Fibroblast of the aortic adventitia (primary cell): Measurements from ENCODE around the gene GREB1. TPM values are rescaled to one million over a fixed set of nuclear protein-coding genes. Genes with fewer than 3 reads are reported as not detected.

Experiments used
- DNase-seq: peaks from one replicate; pipeline ENCODE4 v3.0.0-alpha.2; 2010; ENCODE audit warnings: low read depth
- H3K4me3 ChIP-seq: 2 replicates; pipeline ENCODE4 v1.5.1; 2011; ENCODE audit warnings: low read depth, mild to moderate bottlenecking, control low read depth, low read length, moderate library complexity
- total RNA-seq: library from RNA; depleted of rRNA; stranded (reverse); fragments of >200 nt; gene quantifications from 2 replicates; pipeline ENCODE4 v1.2.3, GENCODE V29; 2012; ENCODE audit warnings: low replicate concordance
- TF ChIP-seq, protein P1 (sequence below): IDR thresholded peaks from 2 replicates; pipeline ENCODE4 v1.5.1; 2011; ENCODE audit warnings: mild to moderate bottlenecking, low read length, control low read depth, inconsistent platforms; ENCODE audit not compliant: insufficient read depth

GREB1 gene
- total RNA-seq, 1 donor = under 0.01 TPM

DNA sequence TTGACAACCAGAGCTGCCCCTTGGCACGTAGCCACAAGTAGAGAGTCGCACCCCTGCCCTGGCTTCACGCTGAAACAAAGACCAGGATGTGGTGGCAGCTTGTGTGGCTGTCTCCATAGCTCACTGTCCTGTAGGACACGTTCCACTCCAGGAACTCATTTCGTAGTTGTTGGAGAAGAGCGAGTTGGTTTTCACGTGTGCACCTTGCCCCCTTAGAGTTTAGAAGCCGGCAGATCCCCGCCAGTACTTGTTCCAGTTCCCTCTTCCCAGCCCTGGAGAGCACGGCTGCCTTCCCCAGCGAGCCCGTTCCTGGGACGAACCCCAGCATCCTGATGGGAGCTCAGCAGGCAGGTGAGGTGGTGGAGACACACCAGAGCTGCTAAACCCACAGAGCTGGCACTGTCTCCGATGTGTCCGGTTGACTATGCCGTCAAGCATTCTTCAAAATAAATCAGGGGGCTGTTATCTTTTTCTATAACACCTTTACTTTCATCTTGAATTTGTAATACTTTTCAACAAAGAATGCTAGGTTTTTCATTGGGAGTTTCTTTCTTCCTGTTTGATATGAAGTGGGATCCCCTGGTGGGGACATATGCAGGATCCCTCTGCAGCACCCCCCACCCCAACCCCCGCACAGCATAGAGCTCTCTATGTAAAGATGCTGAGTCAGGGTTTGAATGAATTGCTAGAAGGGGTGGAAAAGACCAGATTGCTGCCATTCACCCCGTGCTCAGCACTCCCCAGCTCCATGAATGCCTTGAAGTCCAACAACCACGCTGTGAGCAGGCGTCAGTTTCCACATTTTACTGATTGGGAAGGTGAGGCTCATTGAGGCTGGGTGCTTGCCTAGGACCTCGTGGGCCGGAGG lies 44.5 kb downstream of the GREB1 start:
- H3K4me3 ChIP-seq = no peak overlapping the region
- no peak for DNase-seq
- TF ChIP-seq, protein P1, sequence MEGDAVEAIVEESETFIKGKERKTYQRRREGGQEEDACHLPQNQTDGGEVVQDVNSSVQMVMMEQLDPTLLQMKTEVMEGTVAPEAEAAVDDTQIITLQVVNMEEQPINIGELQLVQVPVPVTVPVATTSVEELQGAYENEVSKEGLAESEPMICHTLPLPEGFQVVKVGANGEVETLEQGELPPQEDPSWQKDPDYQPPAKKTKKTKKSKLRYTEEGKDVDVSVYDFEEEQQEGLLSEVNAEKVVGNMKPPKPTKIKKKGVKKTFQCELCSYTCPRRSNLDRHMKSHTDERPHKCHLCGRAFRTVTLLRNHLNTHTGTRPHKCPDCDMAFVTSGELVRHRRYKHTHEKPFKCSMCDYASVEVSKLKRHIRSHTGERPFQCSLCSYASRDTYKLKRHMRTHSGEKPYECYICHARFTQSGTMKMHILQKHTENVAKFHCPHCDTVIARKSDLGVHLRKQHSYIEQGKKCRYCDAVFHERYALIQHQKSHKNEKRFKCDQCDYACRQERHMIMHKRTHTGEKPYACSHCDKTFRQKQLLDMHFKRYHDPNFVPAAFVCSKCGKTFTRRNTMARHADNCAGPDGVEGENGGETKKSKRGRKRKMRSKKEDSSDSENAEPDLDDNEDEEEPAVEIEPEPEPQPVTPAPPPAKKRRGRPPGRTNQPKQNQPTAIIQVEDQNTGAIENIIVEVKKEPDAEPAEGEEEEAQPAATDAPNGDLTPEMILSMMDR = no peak

DNA sequence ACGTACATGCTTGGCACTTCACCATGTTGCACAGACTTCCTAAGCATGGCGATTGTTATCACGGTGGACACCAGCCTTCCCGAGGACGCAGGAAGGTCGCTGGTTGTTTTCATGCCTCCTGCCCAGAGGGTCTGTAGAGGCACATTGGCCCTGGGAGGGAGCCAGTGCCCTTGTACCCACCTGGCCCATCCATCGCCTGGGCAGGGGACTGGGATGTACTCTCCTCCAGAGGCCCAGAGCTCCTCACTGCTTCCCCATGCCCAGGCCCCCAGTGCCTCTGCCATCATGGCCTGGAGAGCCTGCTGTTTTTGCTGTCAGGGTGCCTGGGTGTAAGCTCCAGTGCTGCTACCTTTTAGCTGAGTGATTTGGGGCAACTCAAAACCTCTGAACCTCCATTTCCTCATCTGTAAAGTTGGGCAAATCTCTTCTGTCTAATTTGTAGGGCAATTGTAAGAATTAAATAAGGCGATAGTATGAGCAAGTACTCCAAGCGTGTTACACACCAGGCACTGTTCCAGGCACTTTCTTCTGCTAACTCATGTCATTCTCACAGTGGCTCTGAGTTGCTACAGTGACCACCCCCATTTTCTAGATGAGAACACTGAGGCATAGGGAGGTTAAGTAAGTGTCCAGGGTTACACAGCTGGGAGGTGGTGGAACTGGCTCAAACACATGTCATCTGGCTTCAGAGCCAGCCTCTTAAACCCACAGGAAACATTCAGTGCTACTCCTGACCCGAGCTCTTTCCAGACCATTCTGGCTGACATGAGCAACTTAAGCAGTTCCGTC lies 45.3 kb downstream of the GREB1 start:
- H3K4me3 ChIP-seq = no peak overlapping the region
- TF ChIP-seq, protein P1 = no peak
- DNase-seq = no peak

GRCh38 chr2:11579867-11580659 lies 46.2 kb downstream of the GREB1 start:
- no peak overlapping the region for H3K4me3 ChIP-seq
- TF ChIP-seq, protein P1 = no peak
- no peak for DNase-seq

GRCh38 chr2:11580697-11581096 lies 46.9 kb downstream of the GREB1 start:
- no peak for DNase-seq
- H3K4me3 ChIP-seq = no peak overlapping the region
- TF ChIP-seq, protein P1 = no peak

GRCh38 chr2:11581124-11581796 lies 47.4 kb downstream of the GREB1 start:
- TF ChIP-seq, protein P1 = no peak
- DNase-seq = no peak
- no peak overlapping the region for H3K4me3 ChIP-seq
